Measurements from ENCODE around the gene TSPO2. TPM values are rescaled to one million over a fixed set of nuclear protein-coding genes. Genes with fewer than 3 reads are reported as not detected.

TSPO2 gene
- total RNA-seq, 2 donors from 2014 or later, result not detected

DNA sequence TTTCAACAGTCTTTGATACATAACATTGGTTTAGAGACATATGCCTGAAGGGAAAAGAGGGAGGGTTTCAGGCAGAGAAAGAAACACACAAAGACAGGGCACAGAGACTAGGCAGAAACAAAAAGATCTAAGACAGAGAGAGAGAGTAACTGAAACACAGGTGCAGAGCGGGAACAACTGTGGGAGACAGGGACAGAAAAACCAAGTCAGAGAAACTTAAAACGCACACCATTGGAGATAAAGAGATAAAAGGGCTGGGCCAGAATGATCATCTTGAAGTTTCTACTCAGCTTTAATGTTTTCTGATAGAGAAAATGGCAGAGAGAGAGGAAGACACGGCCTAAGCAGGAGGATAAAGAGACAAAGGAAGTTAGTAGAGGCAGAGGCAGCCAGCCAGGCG is 15.0 kb upstream of the TSPO2 start:
- Histone ChIP-seq H3K27me3 (replicated peaks; ENCODE audit: insufficient read depth) (no peaks in the 10 kb centered on the region), H3K27ac (peak overlapping the region in 1 of 2 donors; percentile 75), H3K4me1 (replicated peaks) (no peaks in the 10 kb centered on the region), H3K9me3 (no peaks in the 10 kb centered on the region), H3K4me3 (peak overlapping the region; percentile 33 to 41), H3K36me3 (no peaks in the 10 kb centered on the region)
- TF ChIP-seq POLR2A (IDR thresholded peaks at IDR 0.05) (no peak), POLR2AphosphoS5 (IDR thresholded peaks at IDR 0.05) (no peak)
- TF ChIP-seq, protein P1, sequence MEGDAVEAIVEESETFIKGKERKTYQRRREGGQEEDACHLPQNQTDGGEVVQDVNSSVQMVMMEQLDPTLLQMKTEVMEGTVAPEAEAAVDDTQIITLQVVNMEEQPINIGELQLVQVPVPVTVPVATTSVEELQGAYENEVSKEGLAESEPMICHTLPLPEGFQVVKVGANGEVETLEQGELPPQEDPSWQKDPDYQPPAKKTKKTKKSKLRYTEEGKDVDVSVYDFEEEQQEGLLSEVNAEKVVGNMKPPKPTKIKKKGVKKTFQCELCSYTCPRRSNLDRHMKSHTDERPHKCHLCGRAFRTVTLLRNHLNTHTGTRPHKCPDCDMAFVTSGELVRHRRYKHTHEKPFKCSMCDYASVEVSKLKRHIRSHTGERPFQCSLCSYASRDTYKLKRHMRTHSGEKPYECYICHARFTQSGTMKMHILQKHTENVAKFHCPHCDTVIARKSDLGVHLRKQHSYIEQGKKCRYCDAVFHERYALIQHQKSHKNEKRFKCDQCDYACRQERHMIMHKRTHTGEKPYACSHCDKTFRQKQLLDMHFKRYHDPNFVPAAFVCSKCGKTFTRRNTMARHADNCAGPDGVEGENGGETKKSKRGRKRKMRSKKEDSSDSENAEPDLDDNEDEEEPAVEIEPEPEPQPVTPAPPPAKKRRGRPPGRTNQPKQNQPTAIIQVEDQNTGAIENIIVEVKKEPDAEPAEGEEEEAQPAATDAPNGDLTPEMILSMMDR (IDR thresholded peaks at IDR 0.05), result no peak
- intact Hi-C loops (cut with DNase I), result loop anchor here (5.0 to 10.0 kb wide), 2 partner anchors 132 to 1045 kb away; no protein-coding TSS in a partner anchor
- no peak for DNase-seq (ENCODE audit: low spot score)
- WGBS, result 45% methylated on average over 4 of the region's 4 CpGs

DNA sequence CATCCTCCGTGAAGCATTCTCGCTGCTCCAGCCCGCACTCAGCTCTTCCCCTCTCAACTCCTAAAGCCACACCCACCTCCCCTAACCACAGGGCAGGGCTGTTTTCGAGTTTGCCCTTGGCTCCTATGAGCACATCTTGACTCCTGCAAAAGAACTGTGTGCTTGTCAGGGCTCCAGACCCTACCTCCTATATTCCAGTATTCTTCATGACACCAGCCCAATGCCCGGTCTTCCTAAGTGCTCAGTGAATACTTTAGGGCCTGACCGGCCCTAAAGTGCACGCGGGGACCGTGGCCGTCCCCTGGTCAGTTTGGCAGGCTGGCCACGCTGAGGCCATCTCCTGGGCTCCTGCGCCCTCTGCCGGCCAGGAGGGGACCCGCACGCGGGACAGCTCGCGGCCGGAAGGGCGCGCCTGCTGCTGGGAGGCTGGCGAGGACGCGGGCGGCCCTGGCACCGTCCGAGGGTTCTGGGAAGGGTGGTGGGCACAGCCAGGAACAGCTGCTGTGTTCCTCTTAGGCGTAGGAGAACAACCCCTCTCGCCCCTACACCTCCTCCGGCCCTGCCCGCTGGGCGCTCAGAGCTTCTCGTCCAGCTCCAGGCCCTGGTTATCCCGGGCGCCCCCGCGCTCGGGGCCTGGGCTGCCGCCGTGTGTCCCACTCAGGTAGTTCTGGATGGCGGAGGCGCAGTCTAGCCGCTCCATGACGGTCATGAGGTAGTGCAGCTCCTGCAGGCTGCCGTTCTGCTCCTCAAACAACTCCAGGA is 14.3 kb upstream of the TSPO2 start:
- intact Hi-C loops (cut with DNase I), result loop anchor here (5.0 to 10.0 kb wide), 2 partner anchors 133 to 1046 kb away; no protein-coding TSS in a partner anchor
- TF ChIP-seq POLR2AphosphoS5 (IDR thresholded peaks at IDR 0.05) (peak; percentile 48), POLR2A (IDR thresholded peaks at IDR 0.05) (no peak)
- TF ChIP-seq, protein P1 (IDR thresholded peaks at IDR 0.05), result peak; percentile 91 to 99 (median 96)

DNA sequence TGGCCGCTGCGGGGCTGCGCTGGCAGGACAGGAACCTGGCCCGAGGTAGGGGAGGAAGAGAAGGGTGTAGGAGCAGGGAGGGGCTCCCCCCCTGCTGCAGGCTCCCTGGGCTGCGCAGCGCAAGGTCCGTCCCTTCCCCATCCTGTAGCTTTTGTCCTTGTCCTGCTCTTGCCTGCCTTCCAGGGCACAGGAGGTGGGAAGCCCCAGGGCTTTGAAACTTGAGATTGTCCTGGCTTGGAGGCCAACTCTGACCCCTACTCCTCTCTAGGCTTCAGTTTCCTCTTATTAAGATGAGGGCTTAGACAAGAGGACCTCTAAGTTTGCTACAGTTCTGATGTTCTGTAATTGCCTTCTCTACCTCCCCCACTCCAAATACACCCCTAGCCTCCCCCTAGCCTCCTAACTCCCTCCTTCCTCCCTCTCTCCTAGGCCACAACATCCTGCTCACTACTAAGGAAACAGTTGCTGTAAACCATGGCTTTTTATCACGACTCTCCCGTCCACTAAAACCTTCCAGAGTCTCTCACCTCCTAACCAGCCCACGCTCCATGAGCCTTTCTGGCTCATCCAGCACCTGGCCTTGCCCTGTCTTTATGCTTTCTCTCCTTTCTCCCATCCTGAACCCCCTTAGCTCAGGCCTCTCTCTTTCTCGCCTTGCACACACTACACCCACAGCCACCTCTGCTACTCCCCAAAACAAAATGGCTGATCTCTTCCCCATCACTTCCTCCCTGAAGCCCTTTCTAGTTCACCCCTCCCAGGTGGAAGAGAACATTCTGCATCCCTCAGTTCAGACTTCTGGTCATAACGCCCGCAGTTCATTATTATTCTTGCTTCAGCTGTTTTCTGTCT is 13.5 kb upstream of the TSPO2 start:
- 41% methylated on average over 12 of the region's 13 CpGs for WGBS
- Histone ChIP-seq H3K4me1 (replicated peaks) (no peaks in the 10 kb centered on the region), H3K9me3 (no peaks in the 10 kb centered on the region), H3K36me3 (no peaks in the 10 kb centered on the region), H3K27ac (peak overlapping the region; percentile 70 to 75), H3K27me3 (replicated peaks; ENCODE audit: insufficient read depth) (no peaks in the 10 kb centered on the region), H3K4me3 (peak overlapping the region; percentile 33 to 41)
- no peak for TF ChIP-seq POLR2AphosphoS5 (IDR thresholded peaks at IDR 0.05)
- TF ChIP-seq, protein P1 (IDR thresholded peaks at IDR 0.05), result no peak
- TF ChIP-seq POLR2A (IDR thresholded peaks at IDR 0.05), result no peak
- DNase-seq (ENCODE audit: low spot score), result no peak
- intact Hi-C loops (cut with DNase I), result loop anchor here (5.0 to 10.0 kb wide), 2 partner anchors 134 to 1046 kb away; no protein-coding TSS in a partner anchor

More for the DNA sequence above, 14.3 kb upstream of the TSPO2 start:
- Histone ChIP-seq H3K4me1 (replicated peaks) (no peaks in the 10 kb centered on the region), H3K27me3 (replicated peaks; ENCODE audit: insufficient read depth) (no peaks in the 10 kb centered on the region), H3K27ac (peak overlapping the region; percentile 70 to 75), H3K9me3 (no peaks in the 10 kb centered on the region), H3K36me3 (no peaks in the 10 kb centered on the region), H3K4me3 (peak overlapping the region; percentile 33 to 41)
- DNase-seq (ENCODE audit: low spot score), result peak; percentile 76
- WGBS, result 3% methylated on average over 37 of the region's 45 CpGs

DNA sequence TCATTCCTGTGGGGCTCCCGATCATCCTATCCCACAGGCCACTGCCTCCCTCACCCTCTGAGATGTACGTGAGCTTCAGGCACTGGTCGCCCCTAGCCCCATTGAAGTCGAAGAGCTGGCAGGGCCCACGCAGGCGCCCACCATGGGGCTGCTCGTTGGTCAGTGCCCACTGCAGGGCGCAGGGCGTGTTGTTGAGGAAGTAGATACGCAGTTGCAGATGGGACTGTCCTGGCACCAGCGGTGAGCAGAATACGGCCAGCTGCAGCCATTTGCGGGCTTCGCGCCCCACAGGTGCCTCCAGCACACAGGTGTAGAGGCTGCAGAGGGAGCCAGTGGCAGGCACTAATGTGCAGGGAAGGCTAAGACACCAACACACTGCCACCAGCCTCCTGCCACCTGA is 9.4 kb upstream of the TSPO2 start:
- Histone ChIP-seq H3K9me3 (no peaks in the 10 kb centered on the region), H3K27ac (no peak overlapping the region), H3K4me1 (replicated peaks) (no peaks in the 10 kb centered on the region), H3K36me3 (no peaks in the 10 kb centered on the region), H3K4me3 (no peak overlapping the region), H3K27me3 (replicated peaks; ENCODE audit: insufficient read depth) (no peaks in the 10 kb centered on the region)
- intact Hi-C loops (cut with DNase I), result no loop called here
- WGBS, result 96% methylated on average over 15 of the region's 15 CpGs
- no peak for DNase-seq (ENCODE audit: low spot score)
- TF ChIP-seq POLR2A (IDR thresholded peaks at IDR 0.05) (no peak), POLR2AphosphoS5 (IDR thresholded peaks at IDR 0.05) (no peak)
- TF ChIP-seq, protein P1 (IDR thresholded peaks at IDR 0.05), result no peak

Data from prostate gland (tissue), 2 donors.